Stimulated activated CD4-positive, alpha-beta T cell treated with anti-CD3 and anti-CD28 coated beads, Interleukin-15, amount 100 ng/mL, for 48 hours (primary cell): ENCODE results near the gene TBC1D3D.
"Not testable (repeated sequence)": the region's sequence is repeated elsewhere in the genome, so short reads cannot be mapped to it uniquely, and the experiment has no call there.

Source experiments
- DNase-seq, 2 donors: peaks; one replicate each; pipeline ENCODE4 v3.0.0-alpha.2; 2020; ENCODE audit warnings: low read depth in 2 of 2

TBC1D3D gene

GRCh38 chr17:38003676-38004075, at the start of gene TBC1D3D:
Gene TBC1D3D (plus strand): TSS chr17:38003976. CDS start chr17:38005561, 1,585 bp downstream.
- not testable (repeated sequence) for DNase-seq

GRCh38 chr17:37988960-37989359, 14.8 kb upstream of the TBC1D3D start, which contains the start of gene TBC1D3L:
Gene TBC1D3L (minus strand): TSS chr17:37989060. CDS start chr17:37987520, 1,540 bp downstream.
- not testable (repeated sequence) for DNase-seq
